EH (cell line): ENCODE results near the gene GCLM.
"Not testable (repeated sequence)": the region's sequence is repeated elsewhere in the genome, so short reads cannot be mapped to it uniquely, and the experiment has no call there.

Source experiments
- DNase-seq: peaks from one replicate; pipeline ENCODE4 v3.0.0-alpha.2; 2015; ENCODE audit warnings: low read depth

GCLM gene

GRCh38 chr1:93888900-93889299, 20.3 kb downstream of the GCLM start:
- no peak for DNase-seq

- DNase-seq, result no peak
These were observed 27.0 kb downstream of the GCLM start for GRCh38 chr1:93882269-93882668.

- peak; percentile 52 for DNase-seq
These were observed 28.5 kb downstream of the GCLM start for GRCh38 chr1:93880731-93881130.

GRCh38 chr1:93878889-93879586, 30.2 kb downstream of the GCLM start, which contains the start of gene DNTTIP2:
Gene DNTTIP2 (minus strand): TSS chr1:93879206. CDS start chr1:93879148, 58 bp downstream.
- peak; percentile 91 for DNase-seq

GRCh38 chr1:93878501-93878888, 30.7 kb downstream of the GCLM start:
- DNase-seq, result peak; percentile 50

GRCh38 chr1:93877529-93877928, 31.7 kb downstream of the GCLM start:
- no peak for DNase-seq

GRCh38 chr1:93876244-93876643, 33.0 kb downstream of the GCLM start:
- peak; percentile 9 for DNase-seq

GRCh38 chr1:93874025-93874651, 35.1 kb downstream of the GCLM start:
- DNase-seq, result peak; percentile 46

- no peak for DNase-seq
These were observed 37.9 kb downstream of the GCLM start for GRCh38 chr1:93871366-93871765.

GRCh38 chr1:93869653-93870052, 39.6 kb downstream of the GCLM start:
- no peak for DNase-seq

- not testable (repeated sequence) for DNase-seq
These were observed 40.7 kb downstream of the GCLM start for GRCh38 chr1:93868492-93868891.

- DNase-seq, result no peak
These were observed 44.0 kb downstream of the GCLM start for GRCh38 chr1:93865253-93865652.

GRCh38 chr1:93864175-93864574, 45.1 kb downstream of the GCLM start:
- no peak for DNase-seq

- DNase-seq, result not testable (repeated sequence)
These were observed 51.6 kb downstream of the GCLM start for GRCh38 chr1:93857653-93858052.

GRCh38 chr1:93855983-93856382, 53.2 kb downstream of the GCLM start:
- not testable (repeated sequence) for DNase-seq

GRCh38 chr1:93853940-93854339, 55.3 kb downstream of the GCLM start:
- no peak for DNase-seq

- DNase-seq, result no peak
These were observed 57.4 kb downstream of the GCLM start for GRCh38 chr1:93851878-93852277.

GRCh38 chr1:93851327-93851712, 57.9 kb downstream of the GCLM start:
- DNase-seq, result no peak

- peak; percentile 66 for DNase-seq
These were observed 58.4 kb downstream of the GCLM start for GRCh38 chr1:93850687-93851326.

GRCh38 chr1:93848350-93848883, 60.8 kb downstream of the GCLM start:
- no peak for DNase-seq

- peak; percentile 77 for DNase-seq
These were observed 61.4 kb downstream of the GCLM start for GRCh38 chr1:93847811-93848288.

GRCh38 chr1:93846992-93847810, 62.0 kb downstream of the GCLM start:
- DNase-seq, result peak; percentile 89
